Type B pancreatic cell (in vitro differentiated cells): ENCODE measurements around the gene INPPL1. TPM values are rescaled to one million over a fixed set of nuclear protein-coding genes. Genes with fewer than 3 reads are reported as not detected.
A peak's percentile ranks its signal among the peaks of the same experiment; 100 is the strongest.
"Not testable (repeated sequence)": the region's sequence is repeated elsewhere in the genome, so short reads cannot be mapped to it uniquely, and the experiment has no call there.

ENCODE experiments used
- DNase-seq: peaks from one replicate; pipeline ENCODE4 v3.0.0; 2021; ENCODE audit warnings: mixed read lengths; ENCODE audit not compliant: unreplicated experiment; ENCODE audit errors: extremely low spot score
- H3K27ac Mint-ChIP-seq: 2 replicates; pipeline ENCODE4 v1.8.0; 2021; ENCODE audit warnings: mild to moderate bottlenecking, mixed read lengths
- H3K27me3 Mint-ChIP-seq: 2 replicates; pipeline ENCODE4 v1.8.0; 2021; ENCODE audit warnings: mixed read lengths
- H3K36me3 Mint-ChIP-seq: 2 replicates; pipeline ENCODE4 v1.8.0; 2021; ENCODE audit warnings: mixed read lengths
- H3K4me1 Mint-ChIP-seq: one replicate; pipeline ENCODE4 v1.8.0; 2021; ENCODE audit warnings: mixed read lengths; ENCODE audit not compliant: unreplicated experiment
- H3K4me3 Mint-ChIP-seq: 2 replicates; pipeline ENCODE4 v1.8.0; 2021; ENCODE audit warnings: mild to moderate bottlenecking, mixed read lengths
- H3K9me3 Mint-ChIP-seq: 2 replicates; pipeline ENCODE4 v1.8.0; 2021; ENCODE audit warnings: mixed read lengths
- CTCF ChIP-seq: fragments of 200-600 bp; sonication (generic); conservative IDR thresholded peaks from 2 replicates; pipeline ENCODE4 v1.5.0; 2021; ENCODE audit warnings: antibody characterized with exemption, mild to moderate bottlenecking
- long read RNA-seq: library from polyadenylated mRNA; unstranded; transcript quantifications from one replicate; pipeline ENCODE4 v2.0.0, GENCODE V29; 2020
- total RNA-seq: library from RNA; stranded (reverse); gene quantifications from 2 replicates; pipeline ENCODE4 v1.2.1, GENCODE V29; 2021; ENCODE audit warnings: low replicate concordance

Gene INPPL1
- total RNA-seq, result 179 and 231 TPM in 2 replicates
- long read RNA-seq, partial matches to known transcripts, result 0 of 1 reads
- long read RNA-seq, other reads (novel, unspliced or antisense), result 0 of 1 reads

- H3K27ac Mint-ChIP-seq, result peak within 1 kb of the TSS; percentile 91
Observed at GRCh38 chr11:72224564-72225410, at the start of gene INPPL1. Gene INPPL1 (plus strand): TSS chr11:72224767. CDS start chr11:72224985, 218 bp downstream.

GRCh38 chr11:72177656-72178055, 46.9 kb upstream of the INPPL1 start:
- Mint-ChIP-seq H3K36me3 (no peaks in the 10 kb centered on the region), H3K9me3 (no peaks in the 10 kb centered on the region), H3K4me1 (no peaks in the 10 kb centered on the region), H3K27me3 (peaks cover 10% of the 10 kb centered on the region), H3K27ac (peak overlapping the region; percentile 50), H3K4me3 (no peak overlapping the region)
- TF ChIP-seq CTCF, result no peak
- DNase-seq, result no peak

More at GRCh38 chr11:72224564-72225410, at the start of gene INPPL1:
- Mint-ChIP-seq H3K27me3 (no peaks in the 10 kb centered on the region), H3K4me1 (peaks cover 17% of the 10 kb centered on the region), H3K4me3 (peak within 1 kb of the TSS; percentile 98), H3K36me3 (peaks cover 5% of the 10 kb centered on the region), H3K9me3 (no peaks in the 10 kb centered on the region)
- TF ChIP-seq CTCF, result no peak
- peak; percentile 76 for DNase-seq

GRCh38 chr11:72179049-72179803, 45.3 kb upstream of the INPPL1 start:
- H3K27ac Mint-ChIP-seq, result no peak overlapping the region
- DNase-seq, result no peak
- H3K4me3 Mint-ChIP-seq, result no peak overlapping the region
- peaks cover 5% of the 10 kb centered on the region for H3K9me3 Mint-ChIP-seq
- peaks cover 10% of the 10 kb centered on the region for H3K27me3 Mint-ChIP-seq
- H3K36me3 Mint-ChIP-seq, result no peaks in the 10 kb centered on the region
- TF ChIP-seq CTCF, result no peak
- H3K4me1 Mint-ChIP-seq, result peaks cover 6% of the 10 kb centered on the region

- H3K4me3 Mint-ChIP-seq, result no peak overlapping the region
- peaks cover 5% of the 10 kb centered on the region for H3K9me3 Mint-ChIP-seq
- no peak for TF ChIP-seq CTCF
Observed at GRCh38 chr11:72179804-72180396, 44.7 kb upstream of the INPPL1 start.

GRCh38 chr11:72180892-72181552, 43.5 kb upstream of the INPPL1 start:
- not testable (repeated sequence) for H3K36me3 Mint-ChIP-seq, H3K4me1 Mint-ChIP-seq, DNase-seq, H3K9me3 Mint-ChIP-seq, H3K27me3 Mint-ChIP-seq
- Mint-ChIP-seq H3K27ac (peak overlapping the region; percentile 70), H3K4me3 (peak overlapping the region; percentile 58)

More at GRCh38 chr11:72179804-72180396, 44.7 kb upstream of the INPPL1 start:
- Mint-ChIP-seq H3K4me1 (peaks cover 6% of the 10 kb centered on the region), H3K36me3 (no peaks in the 10 kb centered on the region), H3K27ac (no peak overlapping the region), H3K27me3 (peaks cover 10% of the 10 kb centered on the region)
- no peak for DNase-seq

GRCh38 chr11:72181553-72181958, 43.0 kb upstream of the INPPL1 start:
- not testable (repeated sequence) for H3K27me3 Mint-ChIP-seq, H3K9me3 Mint-ChIP-seq, H3K36me3 Mint-ChIP-seq, H3K27ac Mint-ChIP-seq, H3K4me3 Mint-ChIP-seq, DNase-seq, H3K4me1 Mint-ChIP-seq
